ENCODE results near the gene IRAK3. TPM values are rescaled to one million over a fixed set of nuclear protein-coding genes. Genes with fewer than 3 reads are reported as not detected.

The IRAK3 gene
- total RNA-seq, 1 experiment from 2014 or later, result 0.12 TPM

DNA sequence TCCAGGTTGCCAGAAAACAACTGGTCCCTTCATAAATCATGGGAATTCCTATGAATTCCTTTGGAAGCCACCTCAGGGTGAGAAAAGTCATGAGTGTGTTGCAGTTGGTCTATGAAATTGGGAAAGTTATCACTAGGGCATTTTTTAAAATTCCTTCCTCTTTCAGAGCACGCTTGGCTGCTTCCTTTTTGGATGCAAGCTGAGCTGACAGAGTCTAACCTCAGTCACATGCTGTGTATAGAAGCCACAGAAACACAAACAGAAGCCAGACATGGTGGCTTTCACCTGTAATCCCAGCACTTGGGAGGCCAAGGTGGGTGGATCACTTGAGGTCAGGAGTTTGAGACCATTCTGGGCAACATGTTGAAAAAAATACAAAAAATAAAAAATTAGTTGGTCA lies 91.5 kb downstream of the IRAK3 start:
- BruUV-seq (replicated peaks), result no TSS peak
- no peaks in the 10 kb centered on the region for H3K9me3 ChIP-seq (ENCODE audit: control insufficient read depth in 1 of 2, insufficient read depth in 1 of 2, low read depth in 1 of 2, low read length in 2 of 2)
- intact Hi-C loops (cut with micrococcal nuclease), result no loop called here
- no peak overlapping the region for H3K4me3 ChIP-seq (replicated peaks in 1 of 2; ENCODE audit: low read depth in 1 of 2, low read length in 2 of 2)
- ChIA-PET RAD21 (ENCODE audit: low non-redundant PET in 1 of 2, low total read pairs in 2 of 2, uncharacterized antibody in 2 of 2, unreplicated experiment in 2 of 2) (no interaction called here), POLR2A (no interaction called here), CTCF (interaction anchor here (2.0 kb wide), 1 partner anchor 11 kb away, joined by 6 read pairs; no protein-coding TSS in a partner anchor)
- H3K9me2 ChIP-seq (ENCODE audit: insufficient read depth), result no peaks in the 10 kb centered on the region
- 0 out of 2 replicates have a peak, but pooled peaks cover 4% of the 10 kb centered on the region for H3K27me3 ChIP-seq (ENCODE audit: insufficient read depth, low read length)
- no peak for DNase-seq (ENCODE audit: low read depth, low spot score)
- ATAC-seq, result no peak
- no peaks in the 10 kb centered on the region for H3K79me2 ChIP-seq (ENCODE audit: insufficient read depth, low read length)
- H3K27ac ChIP-seq (ENCODE audit: low read depth, low read length), result no peak overlapping the region
- no peak overlapping the region for H3K4me2 ChIP-seq (ENCODE audit: low read length)
- no peak overlapping the region for H2AFZ ChIP-seq (ENCODE audit: low read depth, low read length, poor library complexity, severe bottlenecking)
- H3K9ac ChIP-seq (ENCODE audit: low read length), result no peak overlapping the region
- no peaks in the 10 kb centered on the region for H4K20me1 ChIP-seq (ENCODE audit: insufficient read depth)
- TF ChIP-seq SIN3A (IDR thresholded peaks at IDR 0.05; ENCODE audit: low read depth) (no peak), CEBPB (IDR thresholded peaks at IDR 0.05; ENCODE audit: low read depth) (no peak), EZH2 (IDR thresholded peaks at IDR 0.05) (no peak)
- TF ChIP-seq, protein P1, sequence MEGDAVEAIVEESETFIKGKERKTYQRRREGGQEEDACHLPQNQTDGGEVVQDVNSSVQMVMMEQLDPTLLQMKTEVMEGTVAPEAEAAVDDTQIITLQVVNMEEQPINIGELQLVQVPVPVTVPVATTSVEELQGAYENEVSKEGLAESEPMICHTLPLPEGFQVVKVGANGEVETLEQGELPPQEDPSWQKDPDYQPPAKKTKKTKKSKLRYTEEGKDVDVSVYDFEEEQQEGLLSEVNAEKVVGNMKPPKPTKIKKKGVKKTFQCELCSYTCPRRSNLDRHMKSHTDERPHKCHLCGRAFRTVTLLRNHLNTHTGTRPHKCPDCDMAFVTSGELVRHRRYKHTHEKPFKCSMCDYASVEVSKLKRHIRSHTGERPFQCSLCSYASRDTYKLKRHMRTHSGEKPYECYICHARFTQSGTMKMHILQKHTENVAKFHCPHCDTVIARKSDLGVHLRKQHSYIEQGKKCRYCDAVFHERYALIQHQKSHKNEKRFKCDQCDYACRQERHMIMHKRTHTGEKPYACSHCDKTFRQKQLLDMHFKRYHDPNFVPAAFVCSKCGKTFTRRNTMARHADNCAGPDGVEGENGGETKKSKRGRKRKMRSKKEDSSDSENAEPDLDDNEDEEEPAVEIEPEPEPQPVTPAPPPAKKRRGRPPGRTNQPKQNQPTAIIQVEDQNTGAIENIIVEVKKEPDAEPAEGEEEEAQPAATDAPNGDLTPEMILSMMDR (IDR thresholded peaks at IDR 0.05 in 2 of 3, conservative IDR thresholded peaks at IDR 0.05 in 1 of 3; ENCODE audit: borderline replicate concordance in 1 of 3, insufficient read depth in 1 of 3, low read depth in 2 of 3, low read length in 2 of 3), result no peak
- H3K4me1 ChIP-seq (ENCODE audit: control insufficient read depth in 1 of 2, insufficient read depth in 2 of 2, low read length in 2 of 2), result no peaks in the 10 kb centered on the region
- no peaks in the 10 kb centered on the region for H3K36me3 ChIP-seq (ENCODE audit: control insufficient read depth in 1 of 2, insufficient read depth in 2 of 2, low read length in 2 of 2)

DNA sequence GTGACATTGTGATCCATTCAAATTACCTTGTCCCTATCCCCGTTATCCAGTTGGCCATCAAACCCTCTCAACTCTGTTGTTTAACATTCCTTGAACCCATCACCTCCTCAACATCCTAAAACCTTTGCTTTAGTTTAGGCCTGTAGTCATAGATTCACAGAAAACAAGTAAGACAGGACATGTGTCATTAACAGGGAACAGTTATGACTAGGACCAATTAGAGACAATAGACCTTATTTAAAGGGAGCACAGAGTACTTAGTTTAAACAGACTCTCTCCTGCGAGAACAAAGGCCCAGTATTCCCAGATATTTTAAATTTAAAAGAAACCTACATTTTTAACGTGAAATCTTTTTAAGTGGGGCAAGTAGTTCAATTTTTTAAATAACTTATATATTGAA lies 93.2 kb downstream of the IRAK3 start:
- Histone ChIP-seq H3K27ac (ENCODE audit: low read depth, low read length) (no peak overlapping the region), H3K9me2 (ENCODE audit: insufficient read depth) (no peaks in the 10 kb centered on the region), H3K9ac (ENCODE audit: low read length) (no peak overlapping the region), H3K36me3 (ENCODE audit: control insufficient read depth in 1 of 2, insufficient read depth in 2 of 2, low read length in 2 of 2) (no peaks in the 10 kb centered on the region), H3K79me2 (ENCODE audit: insufficient read depth, low read length) (no peaks in the 10 kb centered on the region), H3K27me3 (ENCODE audit: insufficient read depth, low read length) (0 out of 2 replicates have a peak, but pooled peaks cover 4% of the 10 kb centered on the region), H3K4me3 (replicated peaks in 1 of 2; ENCODE audit: low read depth in 1 of 2, low read length in 2 of 2) (no peak overlapping the region), H2AFZ (ENCODE audit: low read depth, low read length, poor library complexity, severe bottlenecking) (no peak overlapping the region), H3K4me1 (ENCODE audit: control insufficient read depth in 1 of 2, insufficient read depth in 2 of 2, low read length in 2 of 2) (no peaks in the 10 kb centered on the region), H3K4me2 (ENCODE audit: low read length) (no peak overlapping the region), H4K20me1 (ENCODE audit: insufficient read depth) (no peaks in the 10 kb centered on the region), H3K9me3 (ENCODE audit: control insufficient read depth in 1 of 2, insufficient read depth in 1 of 2, low read depth in 1 of 2, low read length in 2 of 2) (no peaks in the 10 kb centered on the region)
- intact Hi-C loops (cut with micrococcal nuclease), result no loop called here
- ATAC-seq, result no peak
- RAD21 ChIA-PET (ENCODE audit: low non-redundant PET in 1 of 2, low total read pairs in 2 of 2, uncharacterized antibody in 2 of 2, unreplicated experiment in 2 of 2), result no interaction called here
- CTCF ChIA-PET, result interaction anchor here (2.0 kb wide), 1 partner anchor 13 kb away, joined by 6 read pairs; no protein-coding TSS in a partner anchor
- BruUV-seq (replicated peaks), result no TSS peak
- POLR2A ChIA-PET, result no interaction called here
- no peak for DNase-seq (ENCODE audit: low read depth, low spot score)
- TF ChIP-seq, protein P2, sequence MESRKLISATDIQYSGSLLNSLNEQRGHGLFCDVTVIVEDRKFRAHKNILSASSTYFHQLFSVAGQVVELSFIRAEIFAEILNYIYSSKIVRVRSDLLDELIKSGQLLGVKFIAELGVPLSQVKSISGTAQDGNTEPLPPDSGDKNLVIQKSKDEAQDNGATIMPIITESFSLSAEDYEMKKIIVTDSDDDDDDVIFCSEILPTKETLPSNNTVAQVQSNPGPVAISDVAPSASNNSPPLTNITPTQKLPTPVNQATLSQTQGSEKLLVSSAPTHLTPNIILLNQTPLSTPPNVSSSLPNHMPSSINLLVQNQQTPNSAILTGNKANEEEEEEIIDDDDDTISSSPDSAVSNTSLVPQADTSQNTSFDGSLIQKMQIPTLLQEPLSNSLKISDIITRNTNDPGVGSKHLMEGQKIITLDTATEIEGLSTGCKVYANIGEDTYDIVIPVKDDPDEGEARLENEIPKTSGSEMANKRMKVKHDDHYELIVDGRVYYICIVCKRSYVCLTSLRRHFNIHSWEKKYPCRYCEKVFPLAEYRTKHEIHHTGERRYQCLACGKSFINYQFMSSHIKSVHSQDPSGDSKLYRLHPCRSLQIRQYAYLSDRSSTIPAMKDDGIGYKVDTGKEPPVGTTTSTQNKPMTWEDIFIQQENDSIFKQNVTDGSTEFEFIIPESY (IDR thresholded peaks at IDR 0.05; ENCODE audit: extremely low read depth, insufficient replicate concordance, low read length), result no peak
- TF ChIP-seq RAD21 (IDR thresholded peaks at IDR 0.05; ENCODE audit: low read depth) (no peak), EZH2 (IDR thresholded peaks at IDR 0.05) (no peak), EZH2phosphoT487 (IDR thresholded peaks at IDR 0.05; ENCODE audit: borderline replicate concordance) (no peak), SP1 (IDR thresholded peaks at IDR 0.05; ENCODE audit: low read depth) (no peak), EGR1 (IDR thresholded peaks at IDR 0.05; ENCODE audit: low read depth) (no peak), ZFX (IDR thresholded peaks at IDR 0.05) (no peak), ELF1 (IDR thresholded peaks at IDR 0.05; ENCODE audit: borderline replicate concordance, low read depth) (no peak), FOSL1 (IDR thresholded peaks at IDR 0.05; ENCODE audit: low read depth) (no peak)
- TF ChIP-seq, protein P3, sequence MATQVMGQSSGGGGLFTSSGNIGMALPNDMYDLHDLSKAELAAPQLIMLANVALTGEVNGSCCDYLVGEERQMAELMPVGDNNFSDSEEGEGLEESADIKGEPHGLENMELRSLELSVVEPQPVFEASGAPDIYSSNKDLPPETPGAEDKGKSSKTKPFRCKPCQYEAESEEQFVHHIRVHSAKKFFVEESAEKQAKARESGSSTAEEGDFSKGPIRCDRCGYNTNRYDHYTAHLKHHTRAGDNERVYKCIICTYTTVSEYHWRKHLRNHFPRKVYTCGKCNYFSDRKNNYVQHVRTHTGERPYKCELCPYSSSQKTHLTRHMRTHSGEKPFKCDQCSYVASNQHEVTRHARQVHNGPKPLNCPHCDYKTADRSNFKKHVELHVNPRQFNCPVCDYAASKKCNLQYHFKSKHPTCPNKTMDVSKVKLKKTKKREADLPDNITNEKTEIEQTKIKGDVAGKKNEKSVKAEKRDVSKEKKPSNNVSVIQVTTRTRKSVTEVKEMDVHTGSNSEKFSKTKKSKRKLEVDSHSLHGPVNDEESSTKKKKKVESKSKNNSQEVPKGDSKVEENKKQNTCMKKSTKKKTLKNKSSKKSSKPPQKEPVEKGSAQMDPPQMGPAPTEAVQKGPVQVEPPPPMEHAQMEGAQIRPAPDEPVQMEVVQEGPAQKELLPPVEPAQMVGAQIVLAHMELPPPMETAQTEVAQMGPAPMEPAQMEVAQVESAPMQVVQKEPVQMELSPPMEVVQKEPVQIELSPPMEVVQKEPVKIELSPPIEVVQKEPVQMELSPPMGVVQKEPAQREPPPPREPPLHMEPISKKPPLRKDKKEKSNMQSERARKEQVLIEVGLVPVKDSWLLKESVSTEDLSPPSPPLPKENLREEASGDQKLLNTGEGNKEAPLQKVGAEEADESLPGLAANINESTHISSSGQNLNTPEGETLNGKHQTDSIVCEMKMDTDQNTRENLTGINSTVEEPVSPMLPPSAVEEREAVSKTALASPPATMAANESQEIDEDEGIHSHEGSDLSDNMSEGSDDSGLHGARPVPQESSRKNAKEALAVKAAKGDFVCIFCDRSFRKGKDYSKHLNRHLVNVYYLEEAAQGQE (IDR thresholded peaks at IDR 0.05; ENCODE audit: low read depth), result no peak
- TF ChIP-seq, protein P4, sequence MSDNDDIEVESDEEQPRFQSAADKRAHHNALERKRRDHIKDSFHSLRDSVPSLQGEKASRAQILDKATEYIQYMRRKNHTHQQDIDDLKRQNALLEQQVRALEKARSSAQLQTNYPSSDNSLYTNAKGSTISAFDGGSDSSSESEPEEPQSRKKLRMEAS (IDR thresholded peaks at IDR 0.05), result no peak
